ENCODE results near the gene JARID2. TPM values are rescaled to one million over a fixed set of nuclear protein-coding genes. Genes with fewer than 3 reads are reported as not detected.

JARID2 gene
- total and polyA plus RNA-seq, 10 of the 15 experiments (the other 5 are each of a cell fraction or from before 2014, with no cell fraction given), result 4.2 to 21.6 (median 11.7) TPM

DNA sequence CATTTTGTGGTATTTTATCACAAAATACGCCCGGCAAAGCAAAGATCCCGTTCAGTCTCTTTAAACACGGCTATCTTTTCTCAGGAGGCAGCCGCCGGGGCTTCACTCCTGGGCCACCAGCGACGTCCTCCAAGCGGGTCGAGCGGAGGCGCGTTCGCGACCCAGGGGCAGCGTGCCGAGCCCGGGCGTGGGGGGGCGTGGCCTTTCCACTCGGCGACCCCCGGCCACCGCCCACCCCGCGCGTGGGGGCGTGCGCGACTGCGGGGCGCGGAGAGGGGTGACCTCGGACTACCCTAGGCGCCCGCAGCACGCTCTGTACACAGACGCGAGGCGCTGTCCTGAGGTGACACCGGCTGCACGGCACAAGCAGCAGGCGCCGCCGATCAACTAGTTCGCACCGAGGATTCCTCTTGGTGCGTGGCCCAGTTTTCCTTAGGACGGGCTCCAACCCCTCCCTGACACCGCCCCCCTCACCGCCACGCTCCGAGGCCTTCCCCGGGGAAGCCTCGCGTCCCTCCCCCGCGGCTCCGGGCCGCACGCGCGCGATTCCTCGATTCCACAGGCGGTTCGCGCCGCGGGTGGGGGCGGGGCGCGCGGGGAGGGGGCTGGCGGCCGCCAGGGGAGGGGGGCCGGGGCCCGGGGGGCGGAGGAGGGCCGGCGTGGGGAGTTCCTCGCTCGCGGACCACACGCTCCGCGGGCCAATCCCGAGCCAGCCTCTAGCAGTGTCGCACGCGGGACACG is 1.1 kb upstream of the JARID2 start:
- H3K9ac ChIP-seq (ENCODE audit: control insufficient read depth, insufficient read depth, low read length), result peak overlapping the region; percentile 64
- in situ Hi-C loops (cut with MboI) (loop anchor here (5.0 kb wide), 1 partner anchor 1032 kb away; no protein-coding TSS in a partner anchor), intact Hi-C loops (cut with micrococcal nuclease; ENCODE audit: unreplicated experiment) (loop anchor here (1.0 to 10.0 kb wide), 7 partner anchors 92 to 1033 kb away; no protein-coding TSS in a partner anchor)
- H3K27me3 ChIP-seq (replicated peaks in 1 of 2; ENCODE audit: control insufficient read depth in 2 of 2, insufficient read depth in 2 of 2, low read length in 1 of 2), result no peaks in the 10 kb centered on the region
- ChIA-PET POLR2A (interaction anchor here (0.6 to 1.2 kb wide), 4 partner anchors 22 to 368 kb away, joined by 3 read pairs; no protein-coding TSS in a partner anchor), RAD21 (ENCODE audit: unreplicated experiment) (interaction anchor here (0.8 to 1.2 kb wide), 14 partner anchors 12 to 605 kb away, joined by 3 to 5 read pairs (median 4); no protein-coding TSS in a partner anchor), SMC1A (ENCODE audit: uncharacterized antibody, unreplicated experiment) (interaction anchor here (0.9 to 1.2 kb wide), 4 partner anchors 11 to 368 kb away, joined by 3 to 4 read pairs (median 4); no protein-coding TSS in a partner anchor), CTCF (interaction anchor here (0.8 to 1.1 kb wide), 4 partner anchors 114 to 1033 kb away, joined by 3 to 4 read pairs (median 3); no protein-coding TSS in a partner anchor)
- FAIRE-seq (no peak), ATAC-seq (peak; percentile 23), DNase-seq (ENCODE audit: low read depth, low spot score) (no peak)
- WGBS (ENCODE audit: insufficient coverage, insufficient replicate concordance, low lambda C conversion rate, missing lambda C conversion rate), result 3% methylated on average over 47 of the region's 92 CpGs
- no TSS peak for BruUV-seq (replicated peaks)
- H3K36me3 ChIP-seq (ENCODE audit: control insufficient read depth in 2 of 2, insufficient read depth in 2 of 2, low read length in 1 of 2), result no peaks in the 10 kb centered on the region
- no peaks in the 10 kb centered on the region for H3K4me1 ChIP-seq (ENCODE audit: control insufficient read depth, insufficient read depth, low read length)
- peak overlapping the region; percentile 72 for H3K4me2 ChIP-seq (ENCODE audit: control insufficient read depth, insufficient read depth)
- H3K9me3 ChIP-seq (replicated peaks; ENCODE audit: control insufficient read depth, insufficient read depth, low read length), result no peaks in the 10 kb centered on the region
- H2AFZ ChIP-seq (ENCODE audit: control insufficient read depth, low read depth, low read length), result peak overlapping the region; percentile 93
- no peaks in the 10 kb centered on the region for H4K20me1 ChIP-seq (ENCODE audit: control insufficient read depth, insufficient read depth)
- peak overlapping the region; percentile 97 for H3K27ac ChIP-seq (ENCODE audit: control insufficient read depth, insufficient read depth)
- peaks cover 37% of the 10 kb centered on the region for H3K79me2 ChIP-seq (ENCODE audit: control insufficient read depth, insufficient read depth, low read length)
- H3K4me3 ChIP-seq, result peak overlapping the region; percentile 73
- TF ChIP-seq SIN3A (IDR thresholded peaks at IDR 0.05; ENCODE audit: low read depth, low read length) (peak; percentile 32; the same call in 1 of the 2 replicates), DPF2 (IDR thresholded peaks at IDR 0.05) (peak; percentile 49), MYC (IDR thresholded peaks at IDR 0.05; ENCODE audit: insufficient read depth, insufficient read length, insufficient replicate concordance, low read length, severe bottlenecking) (peak; percentile 45), SUPT20H (IDR thresholded peaks at IDR 0.05; ENCODE audit: borderline replicate concordance, control insufficient read depth, low read depth, low read length) (no peak), GATAD2B (conservative IDR thresholded peaks at IDR 0.05; ENCODE audit: low read depth) (peak; percentile 97; the same call in 1 of the 2 replicates), NR2C1 (IDR thresholded peaks at IDR 0.05) (0 out of 2 replicates have a peak, but pooled peaks have one; percentile 32), ZNF217 (IDR thresholded peaks at IDR 0.05) (peak; percentile 76; the same call in 1 of the 2 replicates), BHLHE40 (IDR thresholded peaks at IDR 0.05; ENCODE audit: borderline replicate concordance in 1 of 2, low read depth in 2 of 2, low read length in 1 of 2) (peak; percentile 25 to 72; a peak in 2 of 4 replicates), LARP7 (IDR thresholded peaks at IDR 0.05) (peak; percentile 92), RUNX3 (IDR thresholded peaks at IDR 0.05; ENCODE audit: low read length) (0 out of 2 replicates have a peak, but pooled peaks have one; percentile 16), SMARCA5 (IDR thresholded peaks at IDR 0.05) (peak; percentile 59; the same call in 1 of the 2 replicates), MEF2A (IDR thresholded peaks at IDR 0.05; ENCODE audit: insufficient read depth, low read depth, low read length) (no peak), RBBP5 (conservative IDR thresholded peaks at IDR 0.05) (no peak)
- TF ChIP-seq, protein P1, sequence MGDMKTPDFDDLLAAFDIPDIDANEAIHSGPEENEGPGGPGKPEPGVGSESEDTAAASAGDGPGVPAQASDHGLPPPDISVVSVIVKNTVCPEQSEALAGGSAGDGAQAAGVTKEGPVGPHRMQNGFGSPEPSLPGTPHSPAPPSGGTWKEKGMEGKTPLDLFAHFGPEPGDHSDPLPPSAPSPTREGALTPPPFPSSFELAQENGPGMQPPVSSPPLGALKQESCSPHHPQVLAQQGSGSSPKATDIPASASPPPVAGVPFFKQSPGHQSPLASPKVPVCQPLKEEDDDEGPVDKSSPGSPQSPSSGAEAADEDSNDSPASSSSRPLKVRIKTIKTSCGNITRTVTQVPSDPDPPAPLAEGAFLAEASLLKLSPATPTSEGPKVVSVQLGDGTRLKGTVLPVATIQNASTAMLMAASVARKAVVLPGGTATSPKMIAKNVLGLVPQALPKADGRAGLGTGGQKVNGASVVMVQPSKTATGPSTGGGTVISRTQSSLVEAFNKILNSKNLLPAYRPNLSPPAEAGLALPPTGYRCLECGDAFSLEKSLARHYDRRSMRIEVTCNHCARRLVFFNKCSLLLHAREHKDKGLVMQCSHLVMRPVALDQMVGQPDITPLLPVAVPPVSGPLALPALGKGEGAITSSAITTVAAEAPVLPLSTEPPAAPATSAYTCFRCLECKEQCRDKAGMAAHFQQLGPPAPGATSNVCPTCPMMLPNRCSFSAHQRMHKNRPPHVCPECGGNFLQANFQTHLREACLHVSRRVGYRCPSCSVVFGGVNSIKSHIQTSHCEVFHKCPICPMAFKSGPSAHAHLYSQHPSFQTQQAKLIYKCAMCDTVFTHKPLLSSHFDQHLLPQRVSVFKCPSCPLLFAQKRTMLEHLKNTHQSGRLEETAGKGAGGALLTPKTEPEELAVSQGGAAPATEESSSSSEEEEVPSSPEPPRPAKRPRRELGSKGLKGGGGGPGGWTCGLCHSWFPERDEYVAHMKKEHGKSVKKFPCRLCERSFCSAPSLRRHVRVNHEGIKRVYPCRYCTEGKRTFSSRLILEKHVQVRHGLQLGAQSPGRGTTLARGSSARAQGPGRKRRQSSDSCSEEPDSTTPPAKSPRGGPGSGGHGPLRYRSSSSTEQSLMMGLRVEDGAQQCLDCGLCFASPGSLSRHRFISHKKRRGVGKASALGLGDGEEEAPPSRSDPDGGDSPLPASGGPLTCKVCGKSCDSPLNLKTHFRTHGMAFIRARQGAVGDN (IDR thresholded peaks at IDR 0.05), result peak; percentile 85
- TF ChIP-seq, protein P2, sequence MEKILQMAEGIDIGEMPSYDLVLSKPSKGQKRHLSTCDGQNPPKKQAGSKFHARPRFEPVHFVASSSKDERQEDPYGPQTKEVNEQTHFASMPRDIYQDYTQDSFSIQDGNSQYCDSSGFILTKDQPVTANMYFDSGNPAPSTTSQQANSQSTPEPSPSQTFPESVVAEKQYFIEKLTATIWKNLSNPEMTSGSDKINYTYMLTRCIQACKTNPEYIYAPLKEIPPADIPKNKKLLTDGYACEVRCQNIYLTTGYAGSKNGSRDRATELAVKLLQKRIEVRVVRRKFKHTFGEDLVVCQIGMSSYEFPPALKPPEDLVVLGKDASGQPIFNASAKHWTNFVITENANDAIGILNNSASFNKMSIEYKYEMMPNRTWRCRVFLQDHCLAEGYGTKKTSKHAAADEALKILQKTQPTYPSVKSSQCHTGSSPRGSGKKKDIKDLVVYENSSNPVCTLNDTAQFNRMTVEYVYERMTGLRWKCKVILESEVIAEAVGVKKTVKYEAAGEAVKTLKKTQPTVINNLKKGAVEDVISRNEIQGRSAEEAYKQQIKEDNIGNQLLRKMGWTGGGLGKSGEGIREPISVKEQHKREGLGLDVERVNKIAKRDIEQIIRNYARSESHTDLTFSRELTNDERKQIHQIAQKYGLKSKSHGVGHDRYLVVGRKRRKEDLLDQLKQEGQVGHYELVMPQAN (conservative IDR thresholded peaks at IDR 0.05), result peak; percentile 74
